AG08396 (cell line): ENCODE measurements around the gene POLDIP3.
A peak's percentile ranks its signal among the peaks of the same experiment; 100 is the strongest.
"Not testable (repeated sequence)": the region's sequence is repeated elsewhere in the genome, so short reads cannot be mapped to it uniquely, and the experiment has no call there.

Source experiments
- DNase-seq: peaks from one replicate; pipeline ENCODE4 v3.0.0; 2012; ENCODE audit warnings: low spot score, mixed read lengths

POLDIP3 gene

GRCh38 chr22:42617155-42617983 is 2.7 kb upstream of the POLDIP3 start:
- no peak for DNase-seq

GRCh38 chr22:42615860-42616175 is 1.1 kb upstream of the POLDIP3 start:
- not testable (repeated sequence) for DNase-seq

- peak; percentile 91 for DNase-seq
Measured at GRCh38 chr22:42615092-42615859, 593 bp upstream of the POLDIP3 start.

GRCh38 chr22:42613872-42614301 is 796 bp downstream of the POLDIP3 start:
- no peak for DNase-seq

GRCh38 chr22:42612336-42612735 is 2.3 kb downstream of the POLDIP3 start:
- DNase-seq = no peak

- DNase-seq = no peak
Measured at GRCh38 chr22:42611051-42611450, 3.6 kb downstream of the POLDIP3 start.

- no peak for DNase-seq
Measured at GRCh38 chr22:42610186-42610585, 4.5 kb downstream of the POLDIP3 start.

GRCh38 chr22:42608823-42609361 is 5.8 kb downstream of the POLDIP3 start:
- DNase-seq = peak; percentile 70

- DNase-seq = no peak
Measured at GRCh38 chr22:42608136-42608822, 6.4 kb downstream of the POLDIP3 start.

GRCh38 chr22:42607641-42608040 is 7.0 kb downstream of the POLDIP3 start:
- DNase-seq = not testable (repeated sequence)

- peak; percentile 42 for DNase-seq
Measured at GRCh38 chr22:42604403-42604802, 10.3 kb downstream of the POLDIP3 start.

GRCh38 chr22:42603427-42603826 is 11.3 kb downstream of the POLDIP3 start:
- DNase-seq = no peak

GRCh38 chr22:42602470-42602869 is 12.2 kb downstream of the POLDIP3 start:
- no peak for DNase-seq

- DNase-seq = no peak
Measured at GRCh38 chr22:42601879-42602465, 12.7 kb downstream of the POLDIP3 start.

- no peak for DNase-seq
Measured at GRCh38 chr22:42596863-42597530, 17.7 kb downstream of the POLDIP3 start.

- no peak for DNase-seq
Measured at GRCh38 chr22:42596336-42596735, 18.3 kb downstream of the POLDIP3 start.

GRCh38 chr22:42595434-42595833 is 19.2 kb downstream of the POLDIP3 start:
- DNase-seq = no peak

GRCh38 chr22:42591987-42592386 is 22.7 kb downstream of the POLDIP3 start:
- DNase-seq = no peak

- DNase-seq = no peak
Measured at GRCh38 chr22:42587588-42588175, 27.0 kb downstream of the POLDIP3 start.

- no peak for DNase-seq
Measured at GRCh38 chr22:42586381-42586780, 28.3 kb downstream of the POLDIP3 start.

GRCh38 chr22:42585096-42585495 is 29.6 kb downstream of the POLDIP3 start:
- DNase-seq = no peak
